ENCODE data around the gene MAEA. TPM values are rescaled to one million over a fixed set of nuclear protein-coding genes. Genes with fewer than 3 reads are reported as not detected.

The MAEA gene
- total and polyA plus RNA-seq, 2 experiments from 2014 or later: 49.8 to 99.0 TPM

DNA sequence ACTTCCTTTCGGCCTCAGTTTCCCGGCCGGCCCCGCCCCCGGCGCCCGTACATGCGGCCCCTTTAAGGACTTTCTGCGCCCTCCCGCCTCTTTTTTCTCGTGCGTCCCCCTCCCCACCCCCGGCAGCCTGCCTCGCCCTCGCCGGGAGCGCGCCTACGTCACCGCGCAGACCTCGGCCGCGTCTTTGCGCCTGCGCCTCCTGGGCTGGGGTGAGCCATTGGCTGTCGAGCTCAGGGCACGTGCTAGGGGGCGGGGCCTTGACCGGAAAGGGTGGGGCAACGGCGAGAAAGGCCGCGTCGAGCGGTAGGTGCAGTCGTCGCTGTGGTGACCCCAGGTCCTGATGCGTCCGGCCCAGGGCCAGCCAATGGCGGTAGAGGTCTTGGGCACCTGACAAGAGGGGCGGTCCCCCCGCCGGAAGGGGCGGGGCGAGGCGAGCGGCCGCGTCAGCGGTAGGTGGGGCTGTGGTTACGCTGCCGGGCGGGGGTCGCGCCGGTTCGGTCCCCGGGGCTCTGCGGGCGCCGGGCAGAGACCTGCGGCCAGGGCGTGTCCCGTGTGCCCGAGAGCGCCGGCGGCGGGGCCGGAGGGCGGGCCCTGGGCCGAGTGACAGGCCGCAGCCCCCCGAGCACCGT is 57.2 kb downstream of the MAEA start, which contains the start of gene UVSSA:
Gene UVSSA, plus strand, starts transcription at position 428 of the 629 bp plus-strand sequence. CDS start 884 bp downstream, outside the sequence.
- Histone ChIP-seq H3K27ac (ENCODE audit: low read depth) (peak within 1 kb of the TSS; percentile 87), H3K9me2 (ENCODE audit: insufficient read depth) (no peaks in the 10 kb centered on the region), H3K79me2 (replicated peaks; ENCODE audit: insufficient read depth) (no peaks in the 10 kb centered on the region; the same call in 1 of the 2 replicates), H3K27me3 (ENCODE audit: insufficient read depth) (no peaks in the 10 kb centered on the region), H2AFZ (peak within 1 kb of the TSS; percentile 78), H3K4me2 (peak within 1 kb of the TSS; percentile 86), H3K4me3 (peak within 1 kb of the TSS; percentile 79), H4K20me1 (replicated peaks; ENCODE audit: insufficient read depth) (0 out of 2 replicates have a peak, but pooled peaks cover 7% of the 10 kb centered on the region), H3K36me3 (ENCODE audit: insufficient read depth) (no peaks in the 10 kb centered on the region), H3F3A (replicated peaks; ENCODE audit: low read depth) (peaks cover 8% of the 10 kb centered on the region), H3K4me1 (ENCODE audit: insufficient read depth) (peaks cover 8% of the 10 kb centered on the region)
- ATAC-seq (peak; percentile 87), DNase-seq (ENCODE audit: low spot score) (peak; percentile 99)
- peak within 1 kb of the TSS; percentile 72; the same call in 1 of the 2 replicates for H3K27ac Mint-ChIP-seq
- no peak for TF ChIP-seq EZH2 (IDR thresholded peaks at IDR 0.05; ENCODE audit: low read depth, unreplicated experiment)
- TF ChIP-seq ZNF331 (CRISPR knock-in tag; IDR thresholded peaks at IDR 0.05; ENCODE audit: low read depth): no peak
- TF ChIP-seq, protein P1, sequence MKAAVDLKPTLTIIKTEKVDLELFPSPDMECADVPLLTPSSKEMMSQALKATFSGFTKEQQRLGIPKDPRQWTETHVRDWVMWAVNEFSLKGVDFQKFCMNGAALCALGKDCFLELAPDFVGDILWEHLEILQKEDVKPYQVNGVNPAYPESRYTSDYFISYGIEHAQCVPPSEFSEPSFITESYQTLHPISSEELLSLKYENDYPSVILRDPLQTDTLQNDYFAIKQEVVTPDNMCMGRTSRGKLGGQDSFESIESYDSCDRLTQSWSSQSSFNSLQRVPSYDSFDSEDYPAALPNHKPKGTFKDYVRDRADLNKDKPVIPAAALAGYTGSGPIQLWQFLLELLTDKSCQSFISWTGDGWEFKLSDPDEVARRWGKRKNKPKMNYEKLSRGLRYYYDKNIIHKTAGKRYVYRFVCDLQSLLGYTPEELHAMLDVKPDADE (IDR thresholded peaks at IDR 0.05): peak; percentile 66
- no peak for TF ChIP-seq NANOG (IDR thresholded peaks at IDR 0.05; ENCODE audit: borderline replicate concordance)
- TF ChIP-seq EZH2phosphoT487 (IDR thresholded peaks at IDR 0.05; ENCODE audit: unreplicated experiment): no peak
- TF ChIP-seq JUNB (IDR thresholded peaks at IDR 0.05; ENCODE audit: unreplicated experiment): no peak
- TF ChIP-seq, protein P2, sequence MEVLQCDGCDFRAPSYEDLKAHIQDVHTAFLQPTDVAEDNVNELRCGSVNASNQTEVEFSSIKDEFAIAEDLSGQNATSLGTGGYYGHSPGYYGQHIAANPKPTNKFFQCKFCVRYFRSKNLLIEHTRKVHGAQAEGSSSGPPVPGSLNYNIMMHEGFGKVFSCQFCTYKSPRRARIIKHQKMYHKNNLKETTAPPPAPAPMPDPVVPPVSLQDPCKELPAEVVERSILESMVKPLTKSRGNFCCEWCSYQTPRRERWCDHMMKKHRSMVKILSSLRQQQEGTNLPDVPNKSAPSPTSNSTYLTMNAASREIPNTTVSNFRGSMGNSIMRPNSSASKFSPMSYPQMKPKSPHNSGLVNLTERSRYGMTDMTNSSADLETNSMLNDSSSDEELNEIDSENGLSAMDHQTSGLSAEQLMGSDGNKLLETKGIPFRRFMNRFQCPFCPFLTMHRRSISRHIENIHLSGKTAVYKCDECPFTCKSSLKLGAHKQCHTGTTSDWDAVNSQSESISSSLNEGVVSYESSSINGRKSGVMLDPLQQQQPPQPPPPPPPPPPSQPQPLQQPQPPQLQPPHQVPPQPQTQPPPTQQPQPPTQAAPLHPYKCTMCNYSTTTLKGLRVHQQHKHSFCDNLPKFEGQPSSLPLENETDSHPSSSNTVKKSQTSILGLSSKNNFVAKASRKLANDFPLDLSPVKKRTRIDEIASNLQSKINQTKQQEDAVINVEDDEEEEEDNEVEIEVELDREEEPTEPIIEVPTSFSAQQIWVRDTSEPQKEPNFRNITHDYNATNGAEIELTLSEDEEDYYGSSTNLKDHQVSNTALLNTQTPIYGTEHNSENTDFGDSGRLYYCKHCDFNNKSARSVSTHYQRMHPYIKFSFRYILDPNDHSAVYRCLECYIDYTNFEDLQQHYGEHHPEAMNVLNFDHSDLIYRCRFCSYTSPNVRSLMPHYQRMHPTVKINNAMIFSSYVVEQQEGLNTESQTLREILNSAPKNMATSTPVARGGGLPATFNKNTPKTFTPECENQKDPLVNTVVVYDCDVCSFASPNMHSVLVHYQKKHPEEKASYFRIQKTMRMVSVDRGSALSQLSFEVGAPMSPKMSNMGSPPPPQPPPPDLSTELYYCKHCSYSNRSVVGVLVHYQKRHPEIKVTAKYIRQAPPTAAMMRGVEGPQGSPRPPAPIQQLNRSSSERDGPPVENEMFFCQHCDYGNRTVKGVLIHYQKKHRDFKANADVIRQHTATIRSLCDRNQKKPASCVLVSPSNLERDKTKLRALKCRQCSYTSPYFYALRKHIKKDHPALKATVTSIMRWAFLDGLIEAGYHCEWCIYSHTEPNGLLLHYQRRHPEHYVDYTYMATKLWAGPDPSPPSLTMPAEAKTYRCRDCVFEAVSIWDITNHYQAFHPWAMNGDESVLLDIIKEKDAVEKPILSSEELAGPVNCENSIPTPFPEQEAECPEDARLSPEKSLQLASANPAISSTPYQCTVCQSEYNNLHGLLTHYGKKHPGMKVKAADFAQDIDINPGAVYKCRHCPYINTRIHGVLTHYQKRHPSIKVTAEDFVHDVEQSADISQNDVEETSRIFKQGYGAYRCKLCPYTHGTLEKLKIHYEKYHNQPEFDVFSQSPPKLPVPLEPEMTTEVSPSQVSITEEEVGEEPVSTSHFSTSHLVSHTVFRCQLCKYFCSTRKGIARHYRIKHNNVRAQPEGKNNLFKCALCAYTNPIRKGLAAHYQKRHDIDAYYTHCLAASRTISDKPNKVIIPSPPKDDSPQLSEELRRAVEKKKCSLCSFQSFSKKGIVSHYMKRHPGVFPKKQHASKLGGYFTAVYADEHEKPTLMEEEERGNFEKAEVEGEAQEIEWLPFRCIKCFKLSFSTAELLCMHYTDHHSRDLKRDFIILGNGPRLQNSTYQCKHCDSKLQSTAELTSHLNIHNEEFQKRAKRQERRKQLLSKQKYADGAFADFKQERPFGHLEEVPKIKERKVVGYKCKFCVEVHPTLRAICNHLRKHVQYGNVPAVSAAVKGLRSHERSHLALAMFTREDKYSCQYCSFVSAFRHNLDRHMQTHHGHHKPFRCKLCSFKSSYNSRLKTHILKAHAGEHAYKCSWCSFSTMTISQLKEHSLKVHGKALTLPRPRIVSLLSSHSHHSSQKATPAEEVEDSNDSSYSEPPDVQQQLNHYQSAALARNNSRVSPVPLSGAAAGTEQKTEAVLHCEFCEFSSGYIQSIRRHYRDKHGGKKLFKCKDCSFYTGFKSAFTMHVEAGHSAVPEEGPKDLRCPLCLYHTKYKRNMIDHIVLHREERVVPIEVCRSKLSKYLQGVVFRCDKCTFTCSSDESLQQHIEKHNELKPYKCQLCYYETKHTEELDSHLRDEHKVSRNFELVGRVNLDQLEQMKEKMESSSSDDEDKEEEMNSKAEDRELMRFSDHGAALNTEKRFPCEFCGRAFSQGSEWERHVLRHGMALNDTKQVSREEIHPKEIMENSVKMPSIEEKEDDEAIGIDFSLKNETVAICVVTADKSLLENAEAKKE (CRISPR knock-in tag; IDR thresholded peaks at IDR 0.05): no peak
- no peak for TF ChIP-seq ZNF114 (CRISPR knock-in tag; IDR thresholded peaks at IDR 0.05)
- TF ChIP-seq, protein P3, sequence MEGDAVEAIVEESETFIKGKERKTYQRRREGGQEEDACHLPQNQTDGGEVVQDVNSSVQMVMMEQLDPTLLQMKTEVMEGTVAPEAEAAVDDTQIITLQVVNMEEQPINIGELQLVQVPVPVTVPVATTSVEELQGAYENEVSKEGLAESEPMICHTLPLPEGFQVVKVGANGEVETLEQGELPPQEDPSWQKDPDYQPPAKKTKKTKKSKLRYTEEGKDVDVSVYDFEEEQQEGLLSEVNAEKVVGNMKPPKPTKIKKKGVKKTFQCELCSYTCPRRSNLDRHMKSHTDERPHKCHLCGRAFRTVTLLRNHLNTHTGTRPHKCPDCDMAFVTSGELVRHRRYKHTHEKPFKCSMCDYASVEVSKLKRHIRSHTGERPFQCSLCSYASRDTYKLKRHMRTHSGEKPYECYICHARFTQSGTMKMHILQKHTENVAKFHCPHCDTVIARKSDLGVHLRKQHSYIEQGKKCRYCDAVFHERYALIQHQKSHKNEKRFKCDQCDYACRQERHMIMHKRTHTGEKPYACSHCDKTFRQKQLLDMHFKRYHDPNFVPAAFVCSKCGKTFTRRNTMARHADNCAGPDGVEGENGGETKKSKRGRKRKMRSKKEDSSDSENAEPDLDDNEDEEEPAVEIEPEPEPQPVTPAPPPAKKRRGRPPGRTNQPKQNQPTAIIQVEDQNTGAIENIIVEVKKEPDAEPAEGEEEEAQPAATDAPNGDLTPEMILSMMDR (conservative IDR thresholded peaks at IDR 0.05; ENCODE audit: low read depth in 2 of 2): no peak
- peak; percentile 88 for TF ChIP-seq CREB1 (CRISPR knock-in tag; IDR thresholded peaks at IDR 0.05; ENCODE audit: low read depth)
- TF ChIP-seq STAT1 (IDR thresholded peaks at IDR 0.05; ENCODE audit: unreplicated experiment): no peak
- peak; percentile 50 for TF ChIP-seq POLR2AphosphoS5 (IDR thresholded peaks at IDR 0.05; ENCODE audit: low read depth)
- TF ChIP-seq, protein P4, sequence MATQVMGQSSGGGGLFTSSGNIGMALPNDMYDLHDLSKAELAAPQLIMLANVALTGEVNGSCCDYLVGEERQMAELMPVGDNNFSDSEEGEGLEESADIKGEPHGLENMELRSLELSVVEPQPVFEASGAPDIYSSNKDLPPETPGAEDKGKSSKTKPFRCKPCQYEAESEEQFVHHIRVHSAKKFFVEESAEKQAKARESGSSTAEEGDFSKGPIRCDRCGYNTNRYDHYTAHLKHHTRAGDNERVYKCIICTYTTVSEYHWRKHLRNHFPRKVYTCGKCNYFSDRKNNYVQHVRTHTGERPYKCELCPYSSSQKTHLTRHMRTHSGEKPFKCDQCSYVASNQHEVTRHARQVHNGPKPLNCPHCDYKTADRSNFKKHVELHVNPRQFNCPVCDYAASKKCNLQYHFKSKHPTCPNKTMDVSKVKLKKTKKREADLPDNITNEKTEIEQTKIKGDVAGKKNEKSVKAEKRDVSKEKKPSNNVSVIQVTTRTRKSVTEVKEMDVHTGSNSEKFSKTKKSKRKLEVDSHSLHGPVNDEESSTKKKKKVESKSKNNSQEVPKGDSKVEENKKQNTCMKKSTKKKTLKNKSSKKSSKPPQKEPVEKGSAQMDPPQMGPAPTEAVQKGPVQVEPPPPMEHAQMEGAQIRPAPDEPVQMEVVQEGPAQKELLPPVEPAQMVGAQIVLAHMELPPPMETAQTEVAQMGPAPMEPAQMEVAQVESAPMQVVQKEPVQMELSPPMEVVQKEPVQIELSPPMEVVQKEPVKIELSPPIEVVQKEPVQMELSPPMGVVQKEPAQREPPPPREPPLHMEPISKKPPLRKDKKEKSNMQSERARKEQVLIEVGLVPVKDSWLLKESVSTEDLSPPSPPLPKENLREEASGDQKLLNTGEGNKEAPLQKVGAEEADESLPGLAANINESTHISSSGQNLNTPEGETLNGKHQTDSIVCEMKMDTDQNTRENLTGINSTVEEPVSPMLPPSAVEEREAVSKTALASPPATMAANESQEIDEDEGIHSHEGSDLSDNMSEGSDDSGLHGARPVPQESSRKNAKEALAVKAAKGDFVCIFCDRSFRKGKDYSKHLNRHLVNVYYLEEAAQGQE (IDR thresholded peaks at IDR 0.05; ENCODE audit: unreplicated experiment): no peak
- peaks cover 25% of the 10 kb centered on the region for H3K4me1 Mint-ChIP-seq
- peaks cover 17% of the 10 kb centered on the region for H3K36me3 Mint-ChIP-seq (ENCODE audit: low read depth)
- peak within 1 kb of the TSS; percentile 87 for H3K4me3 Mint-ChIP-seq
- no peaks in the 10 kb centered on the region for H3K9me3 Mint-ChIP-seq
- peaks cover 19% of the 10 kb centered on the region for H3K27me3 Mint-ChIP-seq (ENCODE audit: insufficient read depth, low read depth, poor library complexity)
